ENCODE data around the gene UBAP1L. TPM values are rescaled to one million over a fixed set of nuclear protein-coding genes. Genes with fewer than 3 reads are reported as not detected.
"Not testable (repeated sequence)": the region's sequence is repeated elsewhere in the genome, so short reads cannot be mapped to it uniquely, and the experiment has no call there.

UBAP1L gene
- total and polyA plus RNA-seq, 3 donors from 2014 or later = 3.7 to 12.1 (median 11.3) TPM

DNA sequence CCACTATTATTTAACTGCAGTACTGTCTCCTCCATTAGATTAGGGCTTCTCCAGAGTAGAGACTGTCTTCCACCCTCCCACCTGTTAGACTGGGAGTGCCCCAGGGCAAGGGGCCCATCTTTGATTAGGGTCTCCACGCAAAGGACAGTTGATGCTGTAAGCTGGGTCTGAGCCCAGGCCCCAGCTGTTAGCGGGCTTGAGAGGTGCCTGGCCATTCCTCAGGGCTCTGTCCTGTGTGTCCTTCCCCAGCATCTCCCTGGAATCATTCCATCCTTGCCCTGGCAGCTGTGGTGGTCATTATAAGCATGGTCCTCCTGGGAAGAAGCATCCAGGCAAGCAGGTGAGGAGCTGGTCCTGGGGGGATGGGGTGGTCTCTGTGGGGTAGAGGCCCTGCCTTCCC lies 63.7 kb downstream of the UBAP1L start:
- WGBS, 2 donors = 49 to 50% methylated on average over 2 of the region's 2 CpGs
- no peak for TF ChIP-seq CTCF (IDR thresholded peaks at IDR 0.05)
- no peak for TF ChIP-seq POLR2A (IDR thresholded peaks at IDR 0.05)
- Histone ChIP-seq H3K9me3 (no peaks in the 10 kb centered on the region), H3K27ac (no peak overlapping the region), H3K36me3 (ENCODE audit: low read depth, missing control alignments) (no peaks in the 10 kb centered on the region), H3K27me3 (no peaks in the 10 kb centered on the region), H3K4me3 (no peak overlapping the region), H3K4me1 (peaks cover 13% of the 10 kb centered on the region)
- intact Hi-C loops (cut with DNase I; ENCODE audit: low total_unique reads) = no loop called here
- no peak for DNase-seq

DNA sequence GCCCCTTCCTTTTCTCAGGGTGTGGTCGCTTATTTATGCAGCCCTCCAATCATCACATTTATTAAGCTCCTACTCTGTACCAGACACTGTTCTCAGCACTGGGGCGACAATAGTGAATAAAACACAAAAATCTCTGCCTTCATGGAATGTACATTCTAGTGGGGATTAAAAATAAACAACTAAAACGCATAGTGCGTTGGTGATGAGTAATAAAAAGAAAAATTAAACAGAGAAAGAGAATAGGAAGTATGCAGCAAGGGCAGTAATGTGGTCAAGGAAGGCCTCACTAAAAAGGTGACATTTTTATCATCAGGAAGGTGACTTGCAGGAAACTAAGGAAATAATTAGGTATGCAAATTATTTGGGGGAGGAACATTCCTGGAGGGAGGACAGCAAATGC lies 64.7 kb downstream of the UBAP1L start:
- intact Hi-C loops (cut with DNase I; ENCODE audit: low total_unique reads) = no loop called here
- TF ChIP-seq POLR2A (IDR thresholded peaks at IDR 0.05) (no peak), CTCF (IDR thresholded peaks at IDR 0.05) (no peak)
- Histone ChIP-seq H3K4me1 (peaks cover 9% of the 10 kb centered on the region), H3K4me3 (no peak overlapping the region), H3K27ac (no peak overlapping the region), H3K9me3 (no peaks in the 10 kb centered on the region), H3K27me3 (no peaks in the 10 kb centered on the region), H3K36me3 (ENCODE audit: low read depth, missing control alignments) (no peaks in the 10 kb centered on the region)
- no peak for DNase-seq
- 53 to 71% methylated on average over 4 of the region's 4 CpGs for WGBS, 2 donors

DNA sequence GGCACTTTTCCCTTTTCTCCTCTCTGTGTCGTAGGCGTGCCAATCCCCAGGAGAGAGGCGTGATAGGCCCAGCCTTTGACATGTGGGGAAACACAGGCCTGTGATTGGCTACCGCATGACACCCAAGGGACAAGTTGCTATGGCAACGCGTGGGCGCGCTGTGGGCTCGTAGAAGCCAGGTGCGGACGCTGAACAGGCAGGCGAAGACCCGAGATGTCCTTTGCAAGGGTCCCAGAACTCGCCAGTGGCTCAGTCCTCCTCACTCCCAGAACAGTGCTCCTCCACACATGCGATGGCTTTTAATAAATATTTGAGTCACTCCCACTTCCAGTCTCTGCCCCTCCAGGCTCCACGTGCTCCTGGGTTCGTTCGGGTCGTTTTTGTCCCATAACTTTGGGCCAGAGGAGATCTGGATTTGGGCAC lies 65.6 kb downstream of the UBAP1L start:
- Histone ChIP-seq H3K4me3 (peak overlapping the region; percentile 2 to 44), H3K4me1 (peaks cover under 1% of the 10 kb centered on the region), H3K27me3 (no peaks in the 10 kb centered on the region), H3K9me3 (no peaks in the 10 kb centered on the region), H3K36me3 (ENCODE audit: low read depth, missing control alignments) (no peaks in the 10 kb centered on the region), H3K27ac (no peak overlapping the region)
- intact Hi-C loops (cut with DNase I; ENCODE audit: low total_unique reads) = no loop called here
- 25 to 44% methylated on average over 19 of the region's 19 CpGs for WGBS, 2 donors
- TF ChIP-seq POLR2A (IDR thresholded peaks at IDR 0.05) (no peak), CTCF (IDR thresholded peaks at IDR 0.05) (no peak)
- DNase-seq = peak; percentile 92

- no peak for DNase-seq
- TF ChIP-seq POLR2A (IDR thresholded peaks at IDR 0.05) = no peak
- TF ChIP-seq CTCF (IDR thresholded peaks at IDR 0.05) = no peak
- H3K27ac ChIP-seq = no peak overlapping the region
- H3K4me3 ChIP-seq = no peak overlapping the region
- H3K27me3 ChIP-seq = no peaks in the 10 kb centered on the region
- H3K9me3 ChIP-seq = no peaks in the 10 kb centered on the region
- WGBS, 2 donors = 64 to 73% methylated on average over 2 of the region's 2 CpGs
- no peaks in the 10 kb centered on the region for H3K4me1 ChIP-seq
- H3K36me3 ChIP-seq (ENCODE audit: low read depth, missing control alignments) = no peaks in the 10 kb centered on the region
- intact Hi-C loops (cut with DNase I; ENCODE audit: low total_unique reads) = no loop called here
These were observed 66.8 kb downstream of the UBAP1L start for GRCh38 chr15:65048241-65048640.

DNA sequence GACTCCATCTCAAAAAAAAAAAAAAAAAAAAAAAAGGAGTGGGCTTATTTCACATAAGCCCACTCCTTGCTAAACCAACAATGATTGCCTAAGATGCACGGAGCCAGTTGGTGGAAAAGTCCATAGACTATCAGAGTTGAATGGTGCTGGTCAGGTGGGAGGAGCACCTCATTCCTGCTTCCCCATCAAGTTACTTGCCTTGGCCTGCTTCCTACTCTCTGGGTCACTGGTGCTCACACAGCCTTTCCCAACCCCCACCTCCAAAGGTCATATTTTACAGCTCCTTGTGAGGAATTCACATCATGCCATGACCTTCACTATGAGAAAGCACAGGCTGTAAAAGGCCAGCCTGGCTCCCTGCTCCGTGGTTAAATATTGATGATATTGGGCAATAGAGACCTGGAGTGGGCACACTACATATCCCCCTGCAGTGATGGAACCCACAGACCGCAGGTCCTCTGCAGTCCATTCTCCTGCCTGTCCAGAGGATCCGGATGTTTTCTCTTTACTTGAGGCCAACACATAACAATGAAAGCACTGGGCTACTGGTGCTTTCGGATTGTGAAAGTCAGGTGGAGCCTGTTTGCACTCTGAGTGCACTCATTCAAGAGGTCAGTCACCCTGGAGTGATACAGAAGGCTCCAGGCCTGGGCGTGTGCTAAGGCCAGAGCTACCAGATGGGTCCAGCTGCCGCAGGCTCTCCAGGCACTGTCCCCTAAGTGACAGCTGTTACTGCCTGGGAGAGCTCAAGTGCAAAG lies 70.1 kb downstream of the UBAP1L start, which contains the start of gene SLC51B:
SLC51B (plus strand) TSS at position 664 of the 758 bp plus-strand sequence. CDS start 4,618 bp downstream, outside the sequence.
- Histone ChIP-seq H3K36me3 (ENCODE audit: low read depth, missing control alignments) (no peaks in the 10 kb centered on the region), H3K27me3 (no peaks in the 10 kb centered on the region), H3K9me3 (no peaks in the 10 kb centered on the region), H3K4me3 (no peak within 1 kb of the TSS), H3K27ac (no peak within 1 kb of the TSS), H3K4me1 (no peaks in the 10 kb centered on the region)
- TF ChIP-seq CTCF (IDR thresholded peaks at IDR 0.05) = no peak
- TF ChIP-seq POLR2A (IDR thresholded peaks at IDR 0.05) = no peak
- WGBS, 2 donors = 56 to 63% methylated on average over 7 of the region's 7 CpGs
- intact Hi-C loops (cut with DNase I; ENCODE audit: low total_unique reads) = no loop called here
- no peak for DNase-seq

GRCh38 chr15:65044218-65044617 lies 70.8 kb downstream of the UBAP1L start:
- H3K4me3 ChIP-seq; intact Hi-C loops (cut with DNase I; ENCODE audit: low total_unique reads); H3K4me1 ChIP-seq; H3K27ac ChIP-seq; H3K9me3 ChIP-seq; DNase-seq; H3K27me3 ChIP-seq; H3K36me3 ChIP-seq (ENCODE audit: low read depth, missing control alignments): not testable (repeated sequence)
- WGBS, 2 donors = 90 to 92% methylated on average over 5 of the region's 5 CpGs

Data from testis (tissue), 3 donors.